ENCODE results near the gene MRPS7.
"Not testable (repeated sequence)": the region's sequence is repeated elsewhere in the genome, so short reads cannot be mapped to it uniquely, and the experiment has no call there.

The MRPS7 gene

DNA sequence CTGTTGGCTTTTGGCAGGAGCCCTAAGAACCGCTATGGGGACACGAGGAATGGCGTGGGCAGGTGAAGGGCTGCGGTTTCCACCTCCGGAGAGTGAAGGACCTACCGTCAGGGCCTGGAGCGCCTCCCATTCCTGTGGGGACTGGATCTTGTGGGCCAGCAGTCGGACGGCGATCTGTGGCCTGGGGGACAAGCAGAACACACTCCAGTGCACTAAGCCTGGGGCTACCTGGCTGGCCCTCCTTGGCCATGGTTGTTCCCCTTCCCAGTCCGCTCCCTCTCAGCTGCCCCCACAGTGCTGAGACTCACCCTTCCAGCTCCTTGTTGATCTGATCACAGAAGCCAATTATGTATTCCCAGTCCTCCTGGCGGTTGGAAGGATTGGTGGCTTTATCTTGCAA lies 15.3 kb upstream of the MRPS7 start:
- Mint-ChIP-seq H3K27ac (no peak overlapping the region), H3K4me1 (peaks cover 16% of the 10 kb centered on the region), H3K9me3 (no peaks in the 10 kb centered on the region), H3K4me3 (no peak overlapping the region), H3K36me3 (ENCODE audit: low read depth) (peaks cover 37% of the 10 kb centered on the region), H3K27me3 (ENCODE audit: low read depth) (no peaks in the 10 kb centered on the region)
- TF ChIP-seq CTCF (IDR thresholded peaks at IDR 0.05; ENCODE audit: unreplicated experiment in 3 of 3) = no peak

DNA sequence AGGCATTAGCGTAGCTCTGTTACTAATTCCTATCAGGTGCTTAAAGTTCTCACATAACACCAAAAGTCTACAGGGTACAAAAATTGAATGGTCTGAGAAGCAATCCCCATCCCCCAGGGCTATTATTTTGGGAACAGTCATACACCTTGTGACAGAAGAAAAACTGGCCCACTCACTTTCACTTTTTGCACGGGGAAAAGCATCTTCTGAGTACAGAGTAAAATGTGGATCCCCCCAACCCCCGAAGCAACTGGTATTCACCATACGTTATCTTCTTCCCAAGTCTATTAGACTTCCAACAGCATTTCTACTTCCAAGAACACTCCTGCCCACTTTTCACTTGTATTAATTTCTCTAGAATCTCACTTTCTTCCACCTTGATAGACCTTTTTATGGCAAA lies 12.1 kb upstream of the MRPS7 start:
- Mint-ChIP-seq H3K36me3 (ENCODE audit: low read depth) (peaks cover 16% of the 10 kb centered on the region), H3K4me3 (peak overlapping the region in 1 of 3 experiments; percentile 31), H3K27me3 (ENCODE audit: low read depth) (no peaks in the 10 kb centered on the region), H3K9me3 (no peaks in the 10 kb centered on the region), H3K4me1 (peaks cover 16% of the 10 kb centered on the region), H3K27ac (peak overlapping the region; percentile 32 to 49 (median 48))
- TF ChIP-seq CTCF (IDR thresholded peaks at IDR 0.05; ENCODE audit: unreplicated experiment in 3 of 3) = no peak

DNA sequence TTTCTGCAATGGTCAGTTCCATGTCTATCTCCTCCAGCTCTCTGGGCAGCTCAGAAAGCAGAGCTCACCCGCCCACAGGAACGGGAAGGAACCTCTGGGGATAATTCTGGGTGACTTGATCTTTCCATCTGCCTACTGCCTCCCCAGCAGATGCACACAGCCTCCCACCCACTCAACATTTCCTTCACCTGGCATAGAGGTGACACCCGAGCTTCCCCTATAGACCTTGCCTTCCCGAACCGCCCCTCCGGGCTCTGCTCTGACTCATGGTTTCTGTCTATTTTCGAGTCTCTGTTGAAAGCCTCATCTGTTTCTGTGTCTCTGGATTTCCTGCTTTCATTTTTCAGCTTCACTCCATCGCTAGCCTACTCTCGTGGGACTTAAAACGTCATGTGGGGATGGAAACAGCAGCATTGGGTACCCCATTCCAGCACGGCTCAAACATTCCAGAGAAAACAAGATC lies 11.6 kb upstream of the MRPS7 start:
- Mint-ChIP-seq H3K27me3 (ENCODE audit: low read depth) (no peaks in the 10 kb centered on the region), H3K27ac (peak overlapping the region; percentile 32 to 49 (median 48)), H3K9me3 (no peaks in the 10 kb centered on the region), H3K4me3 (peak overlapping the region in 1 of 3 experiments; percentile 31), H3K4me1 (peaks cover 16% of the 10 kb centered on the region), H3K36me3 (ENCODE audit: low read depth) (peaks cover 14% of the 10 kb centered on the region)
- TF ChIP-seq CTCF (IDR thresholded peaks at IDR 0.05; ENCODE audit: unreplicated experiment in 3 of 3) = no peak

- peaks cover 26% of the 10 kb centered on the region for H3K4me1 Mint-ChIP-seq
- H3K27me3 Mint-ChIP-seq (ENCODE audit: low read depth) = no peaks in the 10 kb centered on the region
- TF ChIP-seq CTCF (IDR thresholded peaks at IDR 0.05; ENCODE audit: unreplicated experiment in 3 of 3) = no peak
- H3K9me3 Mint-ChIP-seq = no peaks in the 10 kb centered on the region
- peak overlapping the region in 1 of 3 experiments; percentile 64 for H3K27ac Mint-ChIP-seq
- H3K4me3 Mint-ChIP-seq = no peak overlapping the region
- no peaks in the 10 kb centered on the region for H3K36me3 Mint-ChIP-seq (ENCODE audit: low read depth)
These were observed 9.5 kb upstream of the MRPS7 start for GRCh38 chr17:75252039-75252816.

- not testable (repeated sequence) for H3K27me3 Mint-ChIP-seq (ENCODE audit: low read depth); H3K4me3 Mint-ChIP-seq; H3K36me3 Mint-ChIP-seq (ENCODE audit: low read depth); H3K27ac Mint-ChIP-seq; H3K9me3 Mint-ChIP-seq
- peaks cover 46% of the 10 kb centered on the region for H3K4me1 Mint-ChIP-seq
These were observed 5.6 kb upstream of the MRPS7 start for GRCh38 chr17:75255954-75256698.

DNA sequence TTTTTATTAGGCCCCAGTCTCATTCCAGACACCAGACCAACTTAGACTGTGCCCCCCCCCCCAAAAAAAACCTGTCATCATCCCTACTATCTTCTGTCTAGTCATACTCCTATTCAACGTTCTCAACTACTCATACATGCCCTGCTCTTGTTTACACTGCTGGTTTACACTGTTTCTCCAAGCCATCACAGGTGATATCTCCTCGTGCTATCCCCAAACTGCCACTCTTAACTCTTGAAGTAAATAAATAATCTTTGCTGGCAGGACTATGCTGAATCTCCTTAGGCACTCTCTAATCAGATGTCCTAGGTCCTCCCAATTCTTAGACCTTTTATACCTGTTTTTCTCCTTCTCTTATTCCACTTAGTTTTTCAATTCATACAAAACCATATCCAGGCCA lies 4.5 kb upstream of the MRPS7 start:
- H3K4me1 Mint-ChIP-seq = peaks cover 54% of the 10 kb centered on the region

More for the DNA sequence above, 4.5 kb upstream of the MRPS7 start:
- H3K4me3 Mint-ChIP-seq = peak overlapping the region; percentile 5 to 29 (median 6)
- not testable (repeated sequence) for H3K9me3 Mint-ChIP-seq; H3K27me3 Mint-ChIP-seq (ENCODE audit: low read depth); H3K27ac Mint-ChIP-seq; H3K36me3 Mint-ChIP-seq (ENCODE audit: low read depth)

Data from nephron (organoid).